Limb (tissue), 2 donors: ENCODE data around the gene OPALIN.

Experiments
- DNase-seq, 2 donors: peaks; one replicate each; pipeline ENCODE4 v3.0.0-alpha.2; 2016; ENCODE audit errors: extremely low spot score in 2 of 2

OPALIN gene

DNA sequence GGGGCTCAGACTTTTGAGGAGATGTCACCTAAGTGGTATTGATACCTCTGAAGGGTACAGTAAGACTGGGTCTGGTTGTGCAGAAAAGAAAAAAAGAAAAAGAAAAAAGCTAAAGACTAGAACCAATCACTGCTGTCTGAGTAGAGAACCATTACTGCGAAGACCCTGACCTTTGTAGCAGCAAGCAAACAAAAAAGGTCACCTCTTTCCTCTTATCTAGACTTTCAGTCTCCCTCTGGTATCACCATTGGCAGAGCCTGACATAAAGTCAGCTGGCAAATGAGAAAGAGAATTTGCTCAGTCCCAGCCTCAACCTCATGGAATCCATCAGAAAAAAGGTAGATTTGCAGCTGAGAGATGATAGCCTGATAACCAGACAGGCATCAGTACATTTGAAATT, 57.2 kb downstream of the OPALIN start:
- DNase-seq, result no peak

DNA sequence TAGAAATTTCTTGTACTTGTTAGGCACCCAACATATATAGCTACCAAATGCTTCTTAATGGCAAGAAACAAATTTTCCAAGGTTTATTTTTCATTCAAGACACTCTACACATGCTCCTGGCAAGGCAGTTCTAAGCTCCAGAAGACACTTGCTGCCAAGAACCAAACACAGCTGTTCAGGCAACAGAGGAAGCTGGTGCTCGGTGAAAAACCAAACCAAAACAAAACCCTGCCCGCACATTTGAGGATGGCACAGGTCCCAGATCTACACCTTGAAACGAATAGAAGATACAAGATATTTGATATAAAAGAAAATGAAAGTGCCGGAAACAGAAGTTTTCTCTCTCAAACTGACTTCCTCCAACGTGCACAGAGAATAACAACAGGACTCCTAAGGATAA, 59.4 kb downstream of the OPALIN start:
- no peak for DNase-seq

DNA sequence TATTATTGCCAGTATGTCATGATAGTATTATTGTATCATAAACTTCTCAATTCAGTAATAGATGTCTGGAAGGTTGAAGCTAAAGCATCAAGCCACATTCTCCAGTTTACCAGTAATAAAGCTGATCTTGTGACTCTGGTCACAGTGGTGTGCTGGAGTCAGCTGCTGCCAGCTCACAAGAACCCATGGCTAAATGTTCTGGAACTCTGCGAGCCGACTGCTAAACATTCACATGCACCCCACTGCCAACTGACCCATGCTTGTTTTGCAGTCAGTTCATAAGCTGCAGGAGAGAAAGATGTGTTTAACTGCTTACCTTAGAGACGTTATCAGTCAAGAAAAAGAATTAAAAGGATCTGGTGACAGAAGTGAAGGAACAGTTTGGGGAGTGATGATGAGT, 60.4 kb downstream of the OPALIN start:
- no peak for DNase-seq

DNA sequence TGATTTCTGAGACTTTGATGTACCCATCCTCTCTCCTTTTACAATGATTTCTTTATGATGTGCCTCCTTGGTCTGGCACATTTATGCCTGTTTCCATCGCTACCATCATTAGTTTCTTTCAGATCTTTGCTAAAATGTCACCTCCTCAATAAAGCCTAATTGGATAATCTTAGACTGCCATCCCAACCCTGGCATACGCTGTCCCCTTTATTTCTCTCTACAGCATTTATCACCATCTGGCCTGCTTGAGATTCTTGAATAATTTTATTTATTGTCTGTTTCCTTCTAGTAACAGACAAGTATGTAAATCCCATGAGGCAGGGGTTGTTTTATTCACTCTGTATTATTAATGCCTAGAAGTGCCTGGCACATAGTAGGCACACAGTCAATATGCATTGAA, 61.3 kb downstream of the OPALIN start:
- no peak for DNase-seq

DNA sequence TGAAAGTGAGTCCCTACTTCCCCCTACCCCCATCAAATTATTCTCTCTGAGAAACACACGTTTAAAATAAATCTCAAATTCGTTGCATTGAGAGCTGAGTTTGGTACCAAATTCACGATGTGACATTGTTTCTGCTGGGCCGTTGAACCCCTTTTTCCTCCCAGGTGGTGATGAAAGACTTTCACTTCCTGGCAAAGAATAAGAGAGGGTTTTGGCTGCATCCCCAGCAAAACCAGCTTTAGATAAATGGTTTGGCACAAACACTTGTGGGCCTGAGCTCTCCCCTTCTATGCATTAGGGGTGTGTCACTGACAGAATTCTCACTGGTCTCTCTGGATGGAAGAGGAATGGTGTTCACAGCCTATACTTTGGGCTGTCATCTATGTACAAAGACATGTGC, 63.3 kb downstream of the OPALIN start:
- DNase-seq, result no peak
